Activated CD4-positive, alpha-beta T cell treated with anti-CD3 and anti-CD28 coated beads for 36 hours (primary cell): ENCODE data around the gene CPXM2. TPM values are rescaled to one million over a fixed set of nuclear protein-coding genes. Genes with fewer than 3 reads are reported as not detected.

Experiments used
- ATAC-seq: fragments of 200-7000 bp; cut with Tn5 transposase; one replicate; pipeline ENCODE4 v1.10.0; 2021; ENCODE audit warnings: mild to moderate bottlenecking, moderate library complexity
- CTCF ChIA-PET: fragments of 350-600 bp; sonication (Branson Sonifier 250); formaldehyde crosslinking; loops from one replicate; lab custom pipeline; 2021; ENCODE audit warnings: antibody characterized with exemption; lab: Charles Lee
- POLR2A ChIA-PET: fragments of 350-600 bp; sonication (Branson Sonifier 250); formaldehyde crosslinking; loops from one replicate; lab custom pipeline; 2021; ENCODE audit warnings: antibody characterized with exemption, inconsistent platforms; lab: Charles Lee
- DNase-seq: peaks from one replicate; pipeline ENCODE4 v3.0.0-alpha.2; 2020
- H3K27ac Mint-ChIP-seq: one replicate; pipeline ENCODE4 v1.8.0; 2021; ENCODE audit warnings: mixed read lengths
- H3K27me3 Mint-ChIP-seq: one replicate; pipeline ENCODE4 v1.8.0; 2021; ENCODE audit warnings: mixed read lengths
- H3K36me3 Mint-ChIP-seq: one replicate; pipeline ENCODE4 v1.8.0; 2021; ENCODE audit warnings: low read depth, mixed read lengths
- H3K4me1 Mint-ChIP-seq: one replicate; pipeline ENCODE4 v1.8.0; 2021; ENCODE audit warnings: mixed read lengths
- H3K4me3 Mint-ChIP-seq: one replicate; pipeline ENCODE4 v1.8.0; 2021; ENCODE audit warnings: mild to moderate bottlenecking, moderate library complexity, mixed read lengths
- H3K9me3 Mint-ChIP-seq: one replicate; pipeline ENCODE4 v1.8.0; 2021; ENCODE audit warnings: low read depth, mixed read lengths
- intact Hi-C, 2 experiments: fragments of 100-400 bp; cut with DNase I in 1 of 2; cut with micrococcal nuclease in 1 of 2; formaldehyde crosslinking; loops; one replicate each; pipeline versions ENCODE4 v1.14.2 to v1.15.1; 2022 to 2024; cut with DNase I, micrococcal nuclease
- total RNA-seq, 2 experiments: library from RNA; stranded (reverse); gene quantifications; one replicate each; pipeline ENCODE4 v1.2.3, GENCODE V29; 2021

CPXM2 gene
- total RNA-seq, 2 experiments from 2014 or later: not detected

DNA sequence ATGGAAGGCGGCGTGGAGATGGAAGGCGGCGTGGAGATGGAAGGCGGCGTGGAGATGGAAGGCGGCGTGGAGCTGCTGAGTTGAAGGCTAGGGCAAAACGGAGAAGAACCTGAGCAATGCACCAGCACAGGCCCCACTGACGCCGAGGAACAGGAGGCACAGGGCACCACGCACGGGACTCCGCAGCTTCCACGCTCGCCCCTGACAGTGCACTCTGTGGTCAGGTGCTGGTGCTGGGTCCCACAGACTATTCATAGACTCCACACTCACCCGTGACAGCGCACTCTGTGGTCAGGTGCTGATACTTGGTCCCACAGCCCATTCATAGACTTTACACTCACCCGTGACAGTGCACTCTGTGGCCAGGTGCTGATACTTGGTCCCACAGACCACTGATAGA, 34.0 kb downstream of the CPXM2 start:
- ATAC-seq (no peak), DNase-seq (no peak)
- ChIA-PET POLR2A (no interaction called here), CTCF (no interaction called here)
- Mint-ChIP-seq H3K4me1 (no peaks in the 10 kb centered on the region), H3K27me3 (peaks cover 5% of the 10 kb centered on the region), H3K27ac (no peak overlapping the region), H3K9me3 (no peaks in the 10 kb centered on the region), H3K4me3 (no peak overlapping the region), H3K36me3 (no peaks in the 10 kb centered on the region)
- intact Hi-C loops: no loop called here

DNA sequence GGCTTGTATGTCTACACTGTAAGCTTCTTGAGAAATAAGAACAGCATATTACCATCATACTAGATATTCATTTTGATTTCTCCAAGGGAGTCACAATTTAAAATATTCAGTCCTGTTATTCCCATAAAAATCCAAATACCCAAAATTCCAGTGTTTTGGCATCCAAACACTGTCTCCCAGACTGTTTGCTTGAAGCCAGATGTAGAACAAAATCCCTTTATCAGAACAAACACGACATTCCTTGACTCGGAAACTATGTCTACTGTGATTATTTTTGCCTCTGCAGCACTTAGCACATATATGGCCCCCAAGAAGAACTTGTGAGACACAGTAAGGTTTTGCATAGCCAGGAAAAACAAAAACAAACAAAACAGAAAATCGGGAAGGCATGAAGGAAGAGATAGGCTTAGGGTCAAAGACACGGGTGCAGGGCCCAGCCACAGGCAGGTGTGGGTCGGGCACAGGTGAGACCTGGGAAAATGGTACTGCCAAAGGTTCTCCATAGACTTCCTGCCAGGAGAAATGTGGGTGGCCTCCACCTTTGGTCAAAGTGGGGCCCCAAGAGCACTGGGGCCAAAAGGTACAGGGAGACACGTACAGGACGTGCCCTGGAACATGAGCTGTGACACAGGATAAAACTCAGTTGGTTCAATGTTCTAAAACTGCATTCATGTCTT, 36.5 kb downstream of the CPXM2 start:
- Mint-ChIP-seq H3K36me3 (no peaks in the 10 kb centered on the region), H3K27ac (no peak overlapping the region), H3K9me3 (no peaks in the 10 kb centered on the region), H3K27me3 (peaks cover 5% of the 10 kb centered on the region), H3K4me1 (no peaks in the 10 kb centered on the region), H3K4me3 (no peak overlapping the region)
- CTCF ChIA-PET: no interaction called here
- intact Hi-C loops: no loop called here
- DNase-seq (no peak), ATAC-seq (no peak)
- POLR2A ChIA-PET: no interaction called here

DNA sequence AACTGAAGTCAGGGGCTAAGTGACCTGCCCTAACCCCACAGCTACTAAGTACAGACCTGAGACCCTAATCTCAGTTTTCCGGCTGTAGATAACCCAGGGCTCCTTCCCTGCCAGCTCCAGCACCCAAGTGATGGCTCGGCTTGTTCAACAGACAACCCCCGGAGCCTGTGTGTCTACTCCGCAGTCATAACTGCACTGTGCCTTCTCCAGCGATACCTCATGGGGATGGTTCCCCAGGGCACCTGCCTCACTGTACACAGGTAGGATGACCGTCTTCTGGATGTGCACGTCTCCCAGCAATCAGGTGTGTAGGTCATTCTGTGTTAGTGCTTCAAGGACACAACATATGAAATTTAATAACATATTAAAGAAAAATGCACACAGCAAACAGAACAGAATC, 37.1 kb downstream of the CPXM2 start:
- no peaks in the 10 kb centered on the region for H3K4me1 Mint-ChIP-seq
- ATAC-seq (no peak), DNase-seq (no peak)
- H3K4me3 Mint-ChIP-seq: no peak overlapping the region
- no peak overlapping the region for H3K27ac Mint-ChIP-seq
- CTCF ChIA-PET: interaction anchor here (0.7 kb wide), 1 partner anchor 29 kb away, joined by 4 read pairs; no protein-coding TSS in a partner anchor
- intact Hi-C loops: no loop called here
- no peaks in the 10 kb centered on the region for H3K36me3 Mint-ChIP-seq
- H3K9me3 Mint-ChIP-seq: no peaks in the 10 kb centered on the region
- H3K27me3 Mint-ChIP-seq: peaks cover 5% of the 10 kb centered on the region
- POLR2A ChIA-PET: no interaction called here

DNA sequence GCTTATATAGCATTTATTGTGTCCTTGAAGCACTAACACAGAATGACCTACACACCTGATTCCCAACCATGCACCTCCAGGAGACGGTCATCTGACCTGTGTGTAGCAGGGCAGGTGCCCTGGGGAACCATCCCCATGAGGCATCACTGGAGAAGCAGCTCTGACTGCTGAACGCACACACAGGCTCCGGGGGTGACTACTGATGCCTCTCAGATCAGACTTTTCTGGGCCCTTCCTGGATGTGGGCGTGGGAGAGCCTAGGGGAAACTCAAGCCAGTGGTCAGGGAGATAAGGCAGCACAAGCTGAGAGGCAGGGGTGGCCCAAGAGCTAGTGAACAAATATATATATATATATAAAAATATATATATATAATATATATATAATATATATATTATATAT, 37.6 kb downstream of the CPXM2 start:
- no peak for DNase-seq
- H3K36me3 Mint-ChIP-seq: no peaks in the 10 kb centered on the region
- intact Hi-C loops: no loop called here
- no peak overlapping the region for H3K4me3 Mint-ChIP-seq
- CTCF ChIA-PET: interaction anchor here (0.7 kb wide), 1 partner anchor 29 kb away, joined by 4 read pairs; no protein-coding TSS in a partner anchor
- H3K4me1 Mint-ChIP-seq: no peaks in the 10 kb centered on the region
- POLR2A ChIA-PET: no interaction called here
- no peaks in the 10 kb centered on the region for H3K9me3 Mint-ChIP-seq
- peaks cover 5% of the 10 kb centered on the region for H3K27me3 Mint-ChIP-seq
- no peak overlapping the region for H3K27ac Mint-ChIP-seq
- no peak for ATAC-seq

DNA sequence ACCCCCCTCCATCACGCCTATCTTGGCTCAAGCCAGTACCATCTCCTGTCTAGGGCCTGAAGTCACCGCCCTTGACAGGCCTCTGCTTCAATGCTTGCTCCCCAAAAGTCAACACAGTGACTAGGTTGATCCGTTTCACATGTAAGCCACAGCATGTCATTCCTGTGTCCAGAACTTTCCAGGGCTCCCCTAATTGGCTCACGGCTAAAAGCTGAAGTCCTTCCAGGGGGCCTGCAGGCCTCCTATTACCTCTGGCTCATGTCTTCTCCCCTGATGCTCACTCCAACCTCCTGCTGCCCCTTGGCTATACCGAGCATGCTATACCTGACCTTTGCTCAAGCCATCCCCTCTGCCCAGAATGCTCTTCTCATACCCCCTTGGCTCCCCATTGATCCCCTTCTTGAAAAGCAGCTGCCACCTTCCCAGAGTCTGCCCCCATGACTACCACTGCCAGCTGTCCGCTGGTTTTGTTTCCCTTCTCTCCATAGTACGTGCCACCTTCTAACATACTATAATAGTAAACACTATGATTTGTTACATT, 39.1 kb downstream of the CPXM2 start:
- POLR2A ChIA-PET: no interaction called here
- no peak for ATAC-seq
- intact Hi-C loops: no loop called here

DNA sequence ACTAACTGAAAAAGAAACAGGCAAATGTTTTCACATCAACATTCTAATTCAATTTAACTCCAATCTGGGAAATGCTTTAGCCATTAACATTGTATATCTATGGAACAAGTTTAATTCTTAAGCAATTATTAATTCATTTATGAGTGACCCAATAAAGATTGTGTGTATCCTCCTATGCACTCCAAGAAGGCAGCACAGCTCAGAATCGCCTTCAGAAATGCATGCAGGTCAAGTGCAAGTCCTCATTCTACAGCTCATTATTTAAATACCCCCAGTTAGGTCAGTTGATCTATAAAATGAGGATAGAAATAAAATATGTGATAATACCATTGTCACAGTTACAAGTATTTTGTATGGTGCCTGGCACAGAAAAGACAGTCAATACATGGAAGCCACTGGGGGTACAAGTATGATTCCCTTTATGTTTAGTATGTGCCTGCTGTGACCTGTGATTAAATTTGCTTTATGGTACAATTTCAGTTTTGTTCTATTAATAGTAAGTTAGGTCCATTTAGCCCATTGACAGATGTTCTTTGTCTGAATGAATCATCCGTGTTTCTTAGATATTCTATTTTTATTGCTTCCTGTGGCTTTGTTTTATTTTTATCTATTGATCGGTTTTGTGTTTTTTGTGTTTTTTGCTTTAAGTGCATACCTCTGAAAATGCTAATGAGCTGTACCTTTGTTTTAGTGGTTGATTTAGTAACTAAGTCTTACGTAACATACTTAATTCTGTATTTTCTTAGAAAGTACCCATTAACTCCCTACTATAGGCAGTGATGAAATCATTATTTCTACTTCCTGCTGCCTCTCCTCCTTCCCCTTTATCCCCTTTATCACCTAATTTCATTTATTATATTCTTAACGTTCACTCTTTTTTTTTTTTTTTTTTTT, 42.8 kb downstream of the CPXM2 start:
- Mint-ChIP-seq H3K4me3 (no peak overlapping the region), H3K9me3 (peaks cover 2% of the 10 kb centered on the region), H3K36me3 (no peaks in the 10 kb centered on the region), H3K27ac (no peak overlapping the region), H3K4me1 (no peaks in the 10 kb centered on the region), H3K27me3 (peaks cover 5% of the 10 kb centered on the region)
- DNase-seq (no peak), ATAC-seq (no peak)
- CTCF ChIA-PET: interaction anchor here (0.6 kb wide), 1 partner anchor 136 kb away, joined by 3 read pairs; no protein-coding TSS in a partner anchor
- POLR2A ChIA-PET: no interaction called here
- intact Hi-C loops: no loop called here

More for the DNA sequence above, 39.1 kb downstream of the CPXM2 start:
- Mint-ChIP-seq H3K27me3 (peaks cover 5% of the 10 kb centered on the region), H3K36me3 (no peaks in the 10 kb centered on the region), H3K9me3 (no peaks in the 10 kb centered on the region), H3K27ac (no peak overlapping the region), H3K4me1 (no peaks in the 10 kb centered on the region), H3K4me3 (no peak overlapping the region)
- no peak for DNase-seq
- CTCF ChIA-PET: no interaction called here

DNA sequence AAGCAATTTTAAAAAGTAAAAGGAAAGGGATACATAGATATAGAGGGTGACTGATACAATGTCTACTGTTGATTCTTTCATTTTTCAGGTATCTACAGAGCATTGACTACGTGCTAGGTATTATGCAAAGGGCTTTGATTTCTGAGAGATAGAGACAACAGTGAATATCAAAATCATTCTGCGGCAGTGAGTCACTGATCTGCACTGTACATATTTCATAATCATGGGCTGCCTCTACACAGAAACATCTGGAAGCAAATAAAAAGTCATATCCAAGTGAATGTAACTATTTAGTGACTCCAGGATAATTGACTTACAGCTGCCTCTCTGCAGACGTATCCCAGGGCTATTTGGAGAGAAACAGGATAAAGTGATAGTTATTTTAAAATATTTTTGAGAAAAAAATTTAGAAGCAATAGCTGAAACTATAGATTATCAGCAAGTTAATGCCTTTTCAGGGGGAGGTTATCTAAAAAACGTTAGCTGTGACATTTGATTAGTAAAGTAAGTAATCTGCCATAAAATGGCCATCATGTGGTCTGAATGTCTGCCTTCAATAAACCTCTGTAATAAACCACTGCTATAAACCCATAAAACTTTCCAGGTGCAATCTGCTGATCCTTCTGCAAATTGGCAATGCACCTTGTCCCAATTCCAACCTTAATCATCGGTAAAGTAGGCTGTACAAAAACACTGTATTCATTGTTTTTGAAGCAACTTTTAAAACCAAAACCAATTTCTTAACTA, 43.7 kb downstream of the CPXM2 start:
- no peaks in the 10 kb centered on the region for H3K36me3 Mint-ChIP-seq
- ChIA-PET CTCF (interaction anchor here (0.6 kb wide), 1 partner anchor 137 kb away, joined by 3 read pairs; no protein-coding TSS in a partner anchor), POLR2A (no interaction called here)
- H3K4me3 Mint-ChIP-seq: no peak overlapping the region
- ATAC-seq (no peak), DNase-seq (no peak)
- peaks cover 5% of the 10 kb centered on the region for H3K27me3 Mint-ChIP-seq
- H3K4me1 Mint-ChIP-seq: no peaks in the 10 kb centered on the region
- intact Hi-C loops: no loop called here
- no peak overlapping the region for H3K27ac Mint-ChIP-seq
- H3K9me3 Mint-ChIP-seq: peaks cover 2% of the 10 kb centered on the region

DNA sequence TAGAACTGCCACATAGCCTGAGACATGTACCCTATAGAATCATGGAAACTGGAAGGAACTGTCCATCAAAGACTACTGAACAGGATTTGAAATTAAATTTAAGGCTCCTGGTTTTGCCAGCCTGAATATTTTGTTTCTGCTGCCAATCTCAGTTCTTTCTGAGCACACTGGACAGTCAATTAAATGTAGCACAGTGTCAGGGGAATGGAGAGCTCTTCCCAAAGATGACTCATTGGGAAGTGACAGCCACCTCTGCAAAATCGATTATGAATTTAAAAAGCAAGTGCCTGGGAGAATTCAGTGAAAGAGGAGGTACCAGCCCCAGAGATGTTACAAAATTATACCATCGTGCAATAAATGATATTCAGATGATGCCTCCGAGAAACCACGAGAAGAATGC, 47.8 kb downstream of the CPXM2 start:
- no peak for ATAC-seq
- Mint-ChIP-seq H3K4me3 (no peak overlapping the region), H3K27ac (no peak overlapping the region), H3K36me3 (no peaks in the 10 kb centered on the region), H3K9me3 (peaks cover 2% of the 10 kb centered on the region), H3K27me3 (peaks cover 8% of the 10 kb centered on the region), H3K4me1 (no peaks in the 10 kb centered on the region)
- CTCF ChIA-PET: no interaction called here
- DNase-seq: no peak
- intact Hi-C loops: no loop called here
- POLR2A ChIA-PET: no interaction called here

DNA sequence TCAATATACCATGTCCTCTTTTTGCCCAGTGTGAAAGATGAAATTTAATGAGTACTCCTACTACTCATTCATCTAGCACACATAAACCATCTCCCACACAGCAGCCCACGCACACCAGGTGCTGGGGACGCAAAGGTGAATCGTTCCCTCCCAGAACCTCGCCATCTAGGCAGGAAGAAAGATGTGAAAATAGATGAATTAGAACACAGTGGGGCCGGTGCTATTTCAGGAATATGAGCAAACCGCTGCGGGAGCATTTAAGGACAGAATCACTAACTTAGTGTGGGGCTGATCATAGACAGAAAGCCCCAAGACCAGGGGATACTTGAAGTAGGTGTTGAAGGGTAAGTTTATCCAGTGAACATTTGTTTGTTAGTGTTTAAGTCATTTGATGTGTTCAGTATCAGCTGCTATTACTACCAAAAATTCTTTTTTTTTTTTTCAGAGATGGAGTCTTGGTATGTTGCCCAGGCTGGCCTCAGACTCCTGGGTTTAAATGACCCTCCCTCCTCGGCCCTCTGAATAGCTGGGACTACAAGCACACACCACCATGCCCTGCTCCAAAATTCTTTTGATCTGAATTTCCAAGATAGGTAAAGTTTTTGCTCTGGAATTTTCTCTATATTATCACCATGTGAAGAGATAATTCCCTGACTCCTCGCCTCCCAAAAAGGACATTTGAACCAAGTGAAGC, 48.8 kb downstream of the CPXM2 start:
- Mint-ChIP-seq H3K27me3 (peaks cover 8% of the 10 kb centered on the region), H3K4me3 (no peak overlapping the region), H3K4me1 (no peaks in the 10 kb centered on the region), H3K36me3 (no peaks in the 10 kb centered on the region), H3K27ac (no peak overlapping the region), H3K9me3 (peaks cover 2% of the 10 kb centered on the region)
- ChIA-PET CTCF (no interaction called here), POLR2A (no interaction called here)
- no peak for ATAC-seq
- intact Hi-C loops: no loop called here
- DNase-seq: no peak

DNA sequence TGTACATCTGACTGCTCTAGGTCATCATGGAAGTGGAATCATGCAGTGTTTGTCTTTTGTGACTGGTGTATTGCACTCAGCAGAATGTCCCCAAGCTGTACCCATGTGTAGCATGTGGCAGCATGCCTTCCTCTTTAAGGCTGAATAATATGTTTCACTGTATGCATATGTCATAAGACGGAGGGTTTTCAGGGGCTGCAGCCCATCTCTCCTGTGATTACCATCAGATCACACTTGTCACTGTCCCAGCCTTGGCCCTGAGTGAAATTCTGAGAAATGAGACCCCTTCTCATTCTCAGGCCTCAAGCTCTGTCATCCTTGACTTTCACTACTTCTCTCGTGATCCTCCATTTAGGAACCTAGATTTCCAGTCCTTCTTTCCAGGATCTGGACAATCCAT, 50.0 kb downstream of the CPXM2 start:
- Mint-ChIP-seq H3K4me3 (no peak overlapping the region), H3K9me3 (peaks cover 2% of the 10 kb centered on the region), H3K4me1 (no peaks in the 10 kb centered on the region), H3K27ac (no peak overlapping the region), H3K27me3 (peaks cover 11% of the 10 kb centered on the region), H3K36me3 (no peaks in the 10 kb centered on the region)
- ChIA-PET POLR2A (no interaction called here), CTCF (no interaction called here)
- DNase-seq: no peak
- intact Hi-C loops: no loop called here
- ATAC-seq: no peak

DNA sequence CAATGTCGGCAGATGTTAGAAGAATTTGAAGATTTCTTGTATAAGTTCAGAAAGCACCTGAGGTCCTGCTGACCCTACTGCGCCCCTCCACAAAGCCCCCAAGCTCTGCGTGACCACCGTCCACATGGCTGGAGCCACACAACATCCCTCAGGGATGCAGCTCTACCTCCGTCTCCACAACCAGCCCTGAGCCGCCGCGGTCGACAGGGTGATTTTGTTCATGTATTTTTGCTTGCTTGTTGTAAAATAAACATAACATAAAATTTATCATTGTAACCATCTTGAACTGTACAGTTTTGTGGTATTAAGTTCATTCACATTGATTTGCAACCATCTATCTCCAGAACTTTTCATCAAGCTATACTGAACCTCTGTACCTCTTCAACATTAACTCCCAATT, 50.5 kb downstream of the CPXM2 start:
- DNase-seq (no peak), ATAC-seq (no peak)
- intact Hi-C loops: no loop called here
- ChIA-PET POLR2A (no interaction called here), CTCF (no interaction called here)
- Mint-ChIP-seq H3K4me1 (no peaks in the 10 kb centered on the region), H3K9me3 (peaks cover 2% of the 10 kb centered on the region), H3K4me3 (no peak overlapping the region), H3K27me3 (peaks cover 11% of the 10 kb centered on the region), H3K27ac (no peak overlapping the region), H3K36me3 (no peaks in the 10 kb centered on the region)
